Left renal cortex interstitium (tissue), 4 donors: ENCODE results near the gene BCO2. TPM values are rescaled to one million over a fixed set of nuclear protein-coding genes. Genes with fewer than 3 reads are reported as not detected.

Experiments used
- DNase-seq, 4 donors: peaks; one replicate each; pipeline ENCODE4 v3.0.0-alpha.2; 2013; ENCODE audit warnings: low read depth in 4 of 4, low spot score in 2 of 4, missing footprints in 1 of 4
- polyA plus RNA-seq, 4 donors: library from polyadenylated mRNA; unstranded; fragments of 120-200 nt; gene quantifications; one replicate each; pipeline ENCODE4 v1.2.1, GENCODE V29; 2013; ENCODE audit not compliant: insufficient read length in 4 of 4

BCO2 gene
- polyA plus RNA-seq, 4 donors = 2.1 to 9.3 (median 4.5) TPM

- no peak for DNase-seq
Observed at GRCh38 chr11:112212710-112213109, 37.4 kb downstream of the BCO2 start.

- DNase-seq = no peak
Observed at GRCh38 chr11:112213753-112214152, 38.4 kb downstream of the BCO2 start.

GRCh38 chr11:112215621-112216020 is 40.3 kb downstream of the BCO2 start:
- no peak for DNase-seq

GRCh38 chr11:112216561-112217105 is 41.3 kb downstream of the BCO2 start:
- DNase-seq = no peak

- peak in 3 of 4 donors; percentile 50 to 72 (median 61) for DNase-seq
Observed at GRCh38 chr11:112219476-112220232, 44.3 kb downstream of the BCO2 start.

GRCh38 chr11:112221274-112221835 is 46.0 kb downstream of the BCO2 start:
- no peak for DNase-seq

- no peak for DNase-seq
Observed at GRCh38 chr11:112222303-112222702, 47.0 kb downstream of the BCO2 start.

GRCh38 chr11:112223121-112223520 is 47.8 kb downstream of the BCO2 start:
- DNase-seq = no peak

GRCh38 chr11:112223754-112224532 is 48.6 kb downstream of the BCO2 start:
- DNase-seq = no peak

GRCh38 chr11:112225753-112226061 is 50.4 kb downstream of the BCO2 start:
- no peak for DNase-seq

GRCh38 chr11:112226062-112226830 is 50.9 kb downstream of the BCO2 start, which contains the start of gene PTS:
Gene PTS (plus strand): TSS chr11:112226428. CDS start chr11:112226444, 16 bp downstream.
- peak; percentile 71 to 85 (median 78) for DNase-seq

GRCh38 chr11:112226831-112227401 is 51.6 kb downstream of the BCO2 start:
- DNase-seq = no peak

- no peak for DNase-seq
Observed at GRCh38 chr11:112227471-112227870, 52.2 kb downstream of the BCO2 start.

- DNase-seq = no peak
Observed at GRCh38 chr11:112228706-112229105, 53.4 kb downstream of the BCO2 start.

GRCh38 chr11:112229159-112229558 is 53.8 kb downstream of the BCO2 start:
- DNase-seq = no peak

GRCh38 chr11:112229746-112230433 is 54.6 kb downstream of the BCO2 start:
- no peak for DNase-seq

- DNase-seq = no peak
Observed at GRCh38 chr11:112231952-112232351, 56.6 kb downstream of the BCO2 start.

GRCh38 chr11:112235750-112236390 is 60.6 kb downstream of the BCO2 start:
- no peak for DNase-seq

- DNase-seq = no peak
Observed at GRCh38 chr11:112237451-112237850, 62.1 kb downstream of the BCO2 start.
